Breast epithelium (tissue), 4 donors: ENCODE data around the gene FOXE1. TPM values are rescaled to one million over a fixed set of nuclear protein-coding genes. Genes with fewer than 3 reads are reported as not detected.

Experiments
- DNase-seq, 2 donors: peaks; one replicate each; pipeline ENCODE4 v3.0.0-alpha.2; 2019; ENCODE audit warnings: low spot score in 2 of 2
- H3K27ac ChIP-seq, 2 donors: fragments of 200-600 bp; sonication (generic) in 1 of 2; one replicate each; pipeline ENCODE4 v1.5.1; 2016 to 2019; ENCODE audit warnings: mild to moderate bottlenecking in 1 of 2
- H3K27me3 ChIP-seq, 2 donors: fragments of 200-600 bp; sonication (generic) in 1 of 2; one replicate each; pipeline versions ENCODE4 v1.5.1 to v1.6.0; 2017 to 2019; ENCODE audit warnings: control low read depth in 1 of 2, mild to moderate bottlenecking in 1 of 2
- H3K36me3 ChIP-seq: fragments of 200-600 bp; one replicate; pipeline ENCODE4 v1.5.1; 2019
- H3K4me1 ChIP-seq, 2 donors: fragments of 200-600 bp; sonication (generic); one replicate each; pipeline ENCODE4 v1.5.1; 2016 to 2019; ENCODE audit warnings: control low read depth in 1 of 2
- H3K4me3 ChIP-seq, 3 donors: fragments of 200-600 bp; sonication (generic); 1 replicate in 2 of 3; 2 replicates in 1 of 3; pipeline ENCODE4 v1.5.1; 2016 to 2019; ENCODE audit warnings: mild to moderate bottlenecking in 3 of 3, moderate library complexity in 2 of 3
- H3K9me3 ChIP-seq, 2 donors: fragments of 200-600 bp; sonication (generic) in 1 of 2; one replicate each; pipeline ENCODE4 v1.5.1; 2016 to 2019; ENCODE audit warnings: control low read depth in 1 of 2
- CTCF ChIP-seq, 3 donors: fragments of 450-650 bp; IDR thresholded peaks; one replicate each; pipeline ENCODE4 v1.5.1; 2016 to 2017; ENCODE audit warnings: antibody characterized with exemption in 3 of 3, mild to moderate bottlenecking in 3 of 3, moderate library complexity in 3 of 3
- POLR2A ChIP-seq: fragments of 450-650 bp; IDR thresholded peaks from one replicate; pipeline ENCODE4 v1.6.1; 2016; ENCODE audit warnings: antibody characterized with exemption, mild to moderate bottlenecking, moderate library complexity
- POLR2AphosphoS5 ChIP-seq, 3 donors: sonication (generic); formaldehyde crosslinking; IDR thresholded peaks; one replicate each; pipeline ENCODE4 v1.6.1; 2017; ENCODE audit warnings: antibody characterized with exemption in 3 of 3
- intact Hi-C: fragments of 100-400 bp; cut with DNase I; formaldehyde crosslinking; loops from one replicate; pipeline ENCODE4 v1.15.1; 2023; ENCODE audit warnings: low total_unique reads
- total RNA-seq, 3 donors: library from RNA; depleted of rRNA; stranded (reverse); fragments of >200 nt; gene quantifications; one replicate each; pipeline ENCODE4 v1.1.0, GENCODE V29; 2016

The FOXE1 gene
- total RNA-seq, 3 donors from 2014 or later, result not detected

DNA sequence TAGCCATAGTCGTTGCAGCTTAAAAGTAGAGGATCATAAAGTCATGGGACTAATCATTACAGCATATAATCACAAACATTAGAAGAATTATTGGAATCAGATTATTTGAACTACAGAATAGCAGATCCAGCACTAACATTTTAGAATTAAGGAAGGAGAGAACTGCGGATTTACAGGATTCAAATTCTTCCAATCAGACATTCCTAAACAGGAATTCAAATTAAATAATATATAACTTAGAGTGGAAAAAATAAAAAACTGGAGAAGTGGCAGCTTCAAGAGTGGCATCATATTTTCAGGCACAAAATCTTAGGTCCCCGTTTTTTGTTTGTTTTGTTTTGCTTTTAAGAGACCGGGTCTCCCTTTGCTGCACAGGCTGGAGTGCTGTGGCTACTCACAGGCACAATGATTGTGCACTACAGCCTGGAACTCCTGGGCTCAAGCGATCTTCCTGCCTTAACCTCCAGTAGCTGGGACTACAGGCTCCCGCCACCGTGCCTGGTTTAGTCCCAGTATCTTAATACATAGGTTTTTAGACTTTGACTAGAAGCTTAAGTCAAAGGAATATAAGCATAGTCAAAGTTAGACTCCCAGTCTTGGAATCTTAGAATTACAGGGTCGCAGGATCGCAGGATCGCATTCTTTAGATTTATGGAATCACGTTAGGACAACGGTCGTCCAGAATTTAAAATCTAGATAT is 2.1 kb upstream of the FOXE1 start:
- Histone ChIP-seq H3K4me1 (peaks cover 5 to 6% of the 10 kb centered on the region in 2 donors), H3K4me3 (no peak overlapping the region), H3K9me3 (peaks cover 0 to 5% of the 10 kb centered on the region in 2 donors), H3K27ac (no peak overlapping the region), H3K27me3 (peaks cover 17 to 100% of the 10 kb centered on the region in 2 donors), H3K36me3 (no peaks in the 10 kb centered on the region)
- TF ChIP-seq CTCF (IDR thresholded peaks at IDR 0.05) (no peak), POLR2AphosphoS5 (IDR thresholded peaks at IDR 0.05) (no peak), POLR2A (no peak)
- no peak for DNase-seq
- intact Hi-C loops, result no loop called here

DNA sequence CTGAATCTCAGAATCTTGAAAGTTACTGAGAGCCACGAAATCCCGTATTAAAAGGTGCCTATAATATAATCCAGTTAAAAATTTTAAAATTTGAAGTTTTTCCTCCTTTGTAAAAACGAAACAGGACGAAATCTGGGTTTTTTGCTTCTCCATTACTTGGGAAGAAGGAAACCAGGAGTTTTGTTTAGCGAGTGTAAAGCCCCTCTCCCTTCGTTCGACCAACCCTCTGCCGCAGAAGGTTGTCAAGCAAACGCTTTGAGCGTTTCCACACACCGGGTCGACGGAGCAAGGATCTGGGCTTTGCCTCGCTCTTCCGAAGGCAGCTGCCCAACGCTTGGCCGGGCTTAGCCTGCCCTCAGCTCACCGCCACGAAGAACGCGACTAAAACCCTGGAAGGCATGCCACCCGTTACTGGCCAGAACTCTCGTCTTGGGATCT is 1.6 kb upstream of the FOXE1 start:
- H3K27ac ChIP-seq, result no peak overlapping the region

DNA sequence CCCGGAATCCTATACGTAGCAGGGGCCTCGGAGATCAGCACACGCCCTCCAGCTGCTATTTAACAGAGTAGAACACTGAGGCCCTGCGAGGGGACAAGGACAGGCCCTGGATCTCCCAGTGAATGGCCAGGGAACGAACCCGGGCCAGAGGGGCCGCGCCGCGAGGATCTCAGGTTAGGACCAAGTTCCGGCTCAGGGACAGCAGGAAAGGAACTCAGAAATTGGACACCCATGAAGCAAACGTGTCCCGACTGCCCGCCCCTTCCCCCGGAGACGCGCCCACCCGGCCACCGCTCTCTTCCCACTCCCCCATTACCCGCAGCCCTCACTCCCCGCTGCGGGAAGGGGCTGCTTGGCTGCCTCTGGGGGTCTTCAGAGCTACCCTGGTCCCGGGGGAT is 1.0 kb upstream of the FOXE1 start:
- no peak for TF ChIP-seq POLR2A
- TF ChIP-seq POLR2AphosphoS5 (IDR thresholded peaks at IDR 0.05), result no peak
- no peak for TF ChIP-seq CTCF (IDR thresholded peaks at IDR 0.05)
- intact Hi-C loops, result no loop called here
- no peak overlapping the region for H3K27ac ChIP-seq
- peaks cover 5 to 6% of the 10 kb centered on the region in 2 donors for H3K4me1 ChIP-seq
- DNase-seq, result no peak
- no peaks in the 10 kb centered on the region for H3K36me3 ChIP-seq
- peak overlapping the region in 1 of 3 donors; percentile 35 for H3K4me3 ChIP-seq
- H3K27me3 ChIP-seq, result peaks cover 17 to 100% of the 10 kb centered on the region in 2 donors
- peaks cover 0 to 5% of the 10 kb centered on the region in 2 donors for H3K9me3 ChIP-seq

More for the DNA sequence above, 1.6 kb upstream of the FOXE1 start:
- DNase-seq, result no peak
- Histone ChIP-seq H3K4me3 (peak overlapping the region in 1 of 3 donors; percentile 35), H3K4me1 (peaks cover 5 to 6% of the 10 kb centered on the region in 2 donors), H3K27me3 (peaks cover 17 to 100% of the 10 kb centered on the region in 2 donors), H3K36me3 (no peaks in the 10 kb centered on the region), H3K9me3 (peaks cover 0 to 5% of the 10 kb centered on the region in 2 donors)
- intact Hi-C loops, result no loop called here
- TF ChIP-seq POLR2AphosphoS5 (IDR thresholded peaks at IDR 0.05), result no peak
- no peak for TF ChIP-seq POLR2A
- TF ChIP-seq CTCF (IDR thresholded peaks at IDR 0.05), result no peak

DNA sequence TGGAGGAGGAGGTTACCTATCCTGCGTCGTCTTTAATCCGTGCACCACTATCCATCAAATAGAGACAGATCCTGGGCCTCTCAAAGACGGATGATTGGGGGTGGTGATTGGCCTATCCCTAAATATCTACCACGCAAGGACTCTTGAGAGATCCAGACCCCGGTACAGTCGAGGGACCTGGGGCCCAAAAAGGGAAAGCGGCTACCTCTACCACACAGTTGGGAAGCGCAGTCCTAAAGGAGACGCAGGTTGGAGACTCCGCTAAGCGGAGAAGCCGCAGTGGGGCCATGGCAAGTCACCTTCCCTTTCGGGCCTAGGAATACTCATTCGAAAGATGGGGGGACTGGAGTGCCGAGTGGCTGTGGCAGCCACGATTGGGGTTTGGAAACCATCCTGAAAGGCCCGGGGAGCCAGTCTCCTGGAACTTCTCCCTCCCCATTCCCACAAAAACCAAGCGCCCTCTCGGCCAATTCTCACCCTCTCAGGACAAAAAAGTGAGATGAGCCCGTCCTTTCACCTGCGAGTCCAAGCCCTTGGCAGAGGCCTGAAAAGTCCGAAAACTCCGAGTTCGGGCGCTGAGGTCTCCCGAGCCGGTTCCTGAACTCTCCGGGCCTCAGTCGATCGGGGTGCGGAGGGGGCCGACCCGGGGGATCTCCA is 499 bp upstream of the FOXE1 start:
- no peak overlapping the region for H3K27ac ChIP-seq
- H3K27me3 ChIP-seq, result peaks cover 17 to 100% of the 10 kb centered on the region in 2 donors
- intact Hi-C loops, result no loop called here
- H3K36me3 ChIP-seq, result no peaks in the 10 kb centered on the region
- H3K4me1 ChIP-seq, result peaks cover 5 to 6% of the 10 kb centered on the region in 2 donors
- H3K4me3 ChIP-seq, result peak overlapping the region in 2 of 3 donors; percentile 44 to 71
- peaks cover 0 to 5% of the 10 kb centered on the region in 2 donors for H3K9me3 ChIP-seq
- TF ChIP-seq POLR2A (no peak), CTCF (IDR thresholded peaks at IDR 0.05) (no peak), POLR2AphosphoS5 (IDR thresholded peaks at IDR 0.05) (no peak)
- DNase-seq, result no peak
